CD4-positive, alpha-beta memory T cell (primary cell): ENCODE measurements around the gene PSMD14. TPM values are rescaled to one million over a fixed set of nuclear protein-coding genes. Genes with fewer than 3 reads are reported as not detected.

Experiments used
- CTCF ChIA-PET: fragments of 350-600 bp; sonication (Branson Sonifier 250); formaldehyde crosslinking; loops from one replicate; lab custom pipeline; 2021; ENCODE audit warnings: inconsistent platforms; ENCODE audit not compliant: partially characterized antibody; lab: Charles Lee
- POLR2A ChIA-PET: fragments of 350-600 bp; sonication (Branson Sonifier 250); formaldehyde crosslinking; loops from one replicate; lab custom pipeline; 2021; ENCODE audit not compliant: partially characterized antibody; lab: Charles Lee
- DNase-seq, 5 donors: peaks; one replicate each; pipeline versions ENCODE4 v3.0.0 to v3.0.0-alpha.2; 2020 to 2022; ENCODE audit warnings: mixed read lengths in 1 of 5
- H3K27ac ChIP-seq: one replicate; pipeline ENCODE4 v1.7.0; 2013; ENCODE audit warnings: low read depth, low read length
- H3K27me3 ChIP-seq: 2 replicates; pipeline ENCODE4 v1.7.0; 2013; ENCODE audit warnings: mild to moderate bottlenecking, low read length, moderate library complexity; ENCODE audit not compliant: insufficient read depth
- H3K36me3 ChIP-seq: 2 replicates; pipeline ENCODE4 v1.7.0; 2013; ENCODE audit warnings: mild to moderate bottlenecking, low read length, moderate library complexity; ENCODE audit not compliant: insufficient read depth
- H3K4me1 ChIP-seq: 2 replicates; pipeline ENCODE4 v1.7.0; 2013; ENCODE audit warnings: mild to moderate bottlenecking, low read length, moderate library complexity; ENCODE audit not compliant: insufficient read depth
- H3K4me3 ChIP-seq, 2 donors: one replicate each; pipeline ENCODE4 v1.7.0; 2013; ENCODE audit warnings: low read length in 2 of 2, mild to moderate bottlenecking in 1 of 2
- H3K9me3 ChIP-seq, 2 donors: one replicate each; pipeline ENCODE4 v1.7.0; 2013; ENCODE audit warnings: low read length in 2 of 2, control low read depth in 1 of 2; ENCODE audit not compliant: control insufficient read depth in 1 of 2
- H3K27ac Mint-ChIP-seq, 7 donors: one replicate each; pipeline ENCODE4 v1.8.0; 2020 to 2021; ENCODE audit warnings: mixed read lengths in 7 of 7, mild to moderate bottlenecking in 6 of 7, inconsistent platforms in 3 of 7, moderate library complexity in 3 of 7
- H3K27me3 Mint-ChIP-seq, 2 donors: one replicate each; pipeline ENCODE4 v1.8.0; 2020 to 2021; ENCODE audit warnings: mixed read lengths in 2 of 2
- H3K36me3 Mint-ChIP-seq, 2 donors: one replicate each; pipeline ENCODE4 v1.8.0; 2020 to 2021; ENCODE audit warnings: mixed read lengths in 2 of 2, inconsistent platforms in 1 of 2, mild to moderate bottlenecking in 1 of 2
- H3K4me1 Mint-ChIP-seq, 4 donors: one replicate each; pipeline ENCODE4 v1.8.0; 2020 to 2021; ENCODE audit warnings: mixed read lengths in 4 of 4, mild to moderate bottlenecking in 1 of 4
- H3K4me3 Mint-ChIP-seq, 8 donors: one replicate each; pipeline ENCODE4 v1.8.0; 2020 to 2021; ENCODE audit warnings: mixed read lengths in 8 of 8, mild to moderate bottlenecking in 7 of 8, moderate library complexity in 6 of 8, inconsistent platforms in 3 of 8
- H3K9me3 Mint-ChIP-seq, 8 donors: one replicate each; pipeline ENCODE4 v1.8.0; 2020 to 2021; ENCODE audit warnings: mixed read lengths in 8 of 8, mild to moderate bottlenecking in 5 of 8, inconsistent platforms in 3 of 8, moderate library complexity in 1 of 8
- intact Hi-C: fragments of 100-400 bp; cut with micrococcal nuclease; formaldehyde crosslinking; loops from one replicate; pipeline ENCODE4 v1.15.1; 2023
- polyA plus RNA-seq, 2 donors: library from polyadenylated mRNA; unstranded; fragments of 300-500 nt; fragmentation: Illumina TruSeq; gene quantifications; one replicate each; pipeline ENCODE4 v1.2.3, GENCODE V29; 2021
- total RNA-seq, 2 experiments: library from RNA; stranded (reverse); gene quantifications; one replicate each; pipeline ENCODE4 v1.2.3, GENCODE V29; 2021

The PSMD14 gene
- total and polyA plus RNA-seq, 4 experiments from 2014 or later, result 14.1 to 95.4 (median 35.5) TPM

- intact Hi-C loops, result no loop called here
- H3K27me3 Mint-ChIP-seq, result no peaks in the 10 kb centered on the region
- no peak for DNase-seq
- CTCF ChIA-PET, result no interaction called here
- Histone ChIP-seq H3K4me1 (no peaks in the 10 kb centered on the region), H3K36me3 (peaks cover 10% of the 10 kb centered on the region), H3K27me3 (no peaks in the 10 kb centered on the region), H3K4me3 (no peak overlapping the region), H3K9me3 (no peaks in the 10 kb centered on the region), H3K27ac (no peak overlapping the region)
- peaks cover 50 to 62% of the 10 kb centered on the region in 2 donors for H3K36me3 Mint-ChIP-seq
- H3K4me3 Mint-ChIP-seq, result no peak overlapping the region
- no peak overlapping the region for H3K27ac Mint-ChIP-seq
- no peaks in the 10 kb centered on the region for H3K4me1 Mint-ChIP-seq
- POLR2A ChIA-PET, result no interaction called here
- H3K9me3 Mint-ChIP-seq, result no peaks in the 10 kb centered on the region
Observed at GRCh38 chr2:161391737-161392506, 83.7 kb downstream of the PSMD14 start.

- Mint-ChIP-seq H3K27me3 (no peaks in the 10 kb centered on the region), H3K9me3 (peaks cover 0 to 2% (median 0%) of the 10 kb centered on the region in 8 donors), H3K4me3 (no peak overlapping the region), H3K36me3 (peaks cover 46 to 53% of the 10 kb centered on the region in 2 donors), H3K27ac (peak overlapping the region in 1 of 7 donors; percentile 1), H3K4me1 (no peaks in the 10 kb centered on the region)
- Histone ChIP-seq H3K27me3 (no peaks in the 10 kb centered on the region), H3K36me3 (peaks cover 10% of the 10 kb centered on the region), H3K27ac (no peak overlapping the region), H3K9me3 (no peaks in the 10 kb centered on the region), H3K4me3 (no peak overlapping the region), H3K4me1 (no peaks in the 10 kb centered on the region)
- POLR2A ChIA-PET, result no interaction called here
- intact Hi-C loops, result no loop called here
- DNase-seq, result no peak
- CTCF ChIA-PET, result no interaction called here
Observed at GRCh38 chr2:161400076-161400475, 91.9 kb downstream of the PSMD14 start.

DNA sequence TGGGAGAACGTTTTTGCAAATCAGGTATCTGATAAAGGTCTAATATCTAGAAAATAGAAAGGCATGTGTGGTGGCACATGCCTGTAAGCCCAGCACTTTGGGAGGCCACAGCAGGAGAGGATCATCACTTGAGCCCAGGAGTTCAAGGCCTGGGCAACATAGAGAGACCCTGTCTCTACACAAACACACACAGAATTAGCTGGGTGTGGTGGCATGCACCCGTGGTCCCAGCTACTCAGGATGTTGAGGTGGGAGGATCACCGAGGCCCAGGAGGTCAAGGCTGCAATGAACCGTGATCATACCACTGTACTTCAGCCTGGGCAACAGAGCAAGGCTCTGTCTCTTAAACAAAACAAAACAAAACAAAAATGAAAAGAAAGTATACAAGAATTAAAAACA lies 94.1 kb downstream of the PSMD14 start:
- Mint-ChIP-seq H3K27me3 (no peaks in the 10 kb centered on the region), H3K36me3 (peaks cover 26 to 30% of the 10 kb centered on the region in 2 donors), H3K9me3 (peaks cover 0 to 2% (median 0%) of the 10 kb centered on the region in 8 donors), H3K4me1 (no peaks in the 10 kb centered on the region), H3K27ac (no peak overlapping the region), H3K4me3 (no peak overlapping the region)
- no peaks in the 10 kb centered on the region for H3K36me3 ChIP-seq
- intact Hi-C loops, result no loop called here
- H3K4me3 ChIP-seq, result no peak overlapping the region
- ChIA-PET POLR2A (no interaction called here), CTCF (interaction anchor here (1.1 kb wide), 1 partner anchor 12 kb away, joined by 3 read pairs; no protein-coding TSS in a partner anchor)
- no peaks in the 10 kb centered on the region for H3K4me1 ChIP-seq
- no peaks in the 10 kb centered on the region for H3K9me3 ChIP-seq
- H3K27me3 ChIP-seq, result no peaks in the 10 kb centered on the region
- no peak for DNase-seq
- H3K27ac ChIP-seq, result no peak overlapping the region

GRCh38 chr2:161406316-161406715 lies 98.1 kb downstream of the PSMD14 start:
- CTCF ChIA-PET, result no interaction called here
- peaks cover 19 to 21% of the 10 kb centered on the region in 2 donors for H3K36me3 Mint-ChIP-seq

DNA sequence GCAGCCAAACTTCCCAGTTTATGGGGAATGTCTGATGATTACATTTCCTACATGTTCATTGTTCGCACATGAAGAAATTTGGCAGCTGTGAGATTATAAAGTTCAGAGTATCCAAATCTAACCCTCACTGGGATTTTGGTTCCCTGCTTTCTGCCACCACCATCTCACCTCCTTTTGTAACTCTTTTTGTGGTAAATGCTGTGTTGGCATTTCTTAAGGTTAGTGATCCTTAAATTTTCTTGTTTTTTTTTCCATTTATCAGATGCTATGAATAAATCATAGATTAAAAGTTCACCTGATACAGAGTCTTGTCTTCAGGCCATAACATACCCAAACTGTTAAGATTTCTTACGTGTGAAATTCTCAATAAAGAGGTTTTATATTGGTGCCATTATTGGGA lies 99.4 kb downstream of the PSMD14 start:
- Histone ChIP-seq H3K4me1 (no peaks in the 10 kb centered on the region), H3K36me3 (no peaks in the 10 kb centered on the region), H3K27me3 (no peaks in the 10 kb centered on the region), H3K4me3 (no peak overlapping the region), H3K27ac (no peak overlapping the region), H3K9me3 (no peaks in the 10 kb centered on the region)
- Mint-ChIP-seq H3K4me3 (no peak overlapping the region), H3K27ac (no peak overlapping the region), H3K9me3 (no peaks in the 10 kb centered on the region), H3K27me3 (no peaks in the 10 kb centered on the region), H3K4me1 (no peaks in the 10 kb centered on the region), H3K36me3 (peaks cover 11 to 17% of the 10 kb centered on the region in 2 donors)
- ChIA-PET CTCF (no interaction called here), POLR2A (no interaction called here)
- intact Hi-C loops, result no loop called here
- no peak for DNase-seq

More at GRCh38 chr2:161406316-161406715, 98.1 kb downstream of the PSMD14 start:
- Mint-ChIP-seq H3K27me3 (no peaks in the 10 kb centered on the region), H3K4me1 (no peaks in the 10 kb centered on the region), H3K4me3 (no peak overlapping the region), H3K27ac (no peak overlapping the region), H3K9me3 (no peaks in the 10 kb centered on the region)
- Histone ChIP-seq H3K27ac (no peak overlapping the region), H3K4me3 (no peak overlapping the region), H3K27me3 (no peaks in the 10 kb centered on the region), H3K9me3 (no peaks in the 10 kb centered on the region), H3K36me3 (no peaks in the 10 kb centered on the region), H3K4me1 (no peaks in the 10 kb centered on the region)
- no peak for DNase-seq
- intact Hi-C loops, result no loop called here
- POLR2A ChIA-PET, result no interaction called here

GRCh38 chr2:161409308-161409907 lies 101.2 kb downstream of the PSMD14 start:
- no peaks in the 10 kb centered on the region for H3K9me3 Mint-ChIP-seq
- peaks cover 10 to 13% of the 10 kb centered on the region in 2 donors for H3K36me3 Mint-ChIP-seq
- H3K4me3 Mint-ChIP-seq, result no peak overlapping the region
- H3K9me3 ChIP-seq, result no peaks in the 10 kb centered on the region
- no peak overlapping the region for H3K4me3 ChIP-seq
- H3K27me3 ChIP-seq, result peaks cover 8% of the 10 kb centered on the region
- no peak overlapping the region for H3K27ac ChIP-seq
- CTCF ChIA-PET, result no interaction called here
- POLR2A ChIA-PET, result no interaction called here
- intact Hi-C loops, result no loop called here
- H3K36me3 ChIP-seq, result no peaks in the 10 kb centered on the region
- H3K27me3 Mint-ChIP-seq, result peaks cover 3 to 4% of the 10 kb centered on the region in 2 donors
- no peak overlapping the region for H3K27ac Mint-ChIP-seq
- DNase-seq, result no peak
- peaks cover 6% of the 10 kb centered on the region for H3K4me1 ChIP-seq
- peaks cover 3 to 5% (median 4%) of the 10 kb centered on the region in 4 donors for H3K4me1 Mint-ChIP-seq

DNA sequence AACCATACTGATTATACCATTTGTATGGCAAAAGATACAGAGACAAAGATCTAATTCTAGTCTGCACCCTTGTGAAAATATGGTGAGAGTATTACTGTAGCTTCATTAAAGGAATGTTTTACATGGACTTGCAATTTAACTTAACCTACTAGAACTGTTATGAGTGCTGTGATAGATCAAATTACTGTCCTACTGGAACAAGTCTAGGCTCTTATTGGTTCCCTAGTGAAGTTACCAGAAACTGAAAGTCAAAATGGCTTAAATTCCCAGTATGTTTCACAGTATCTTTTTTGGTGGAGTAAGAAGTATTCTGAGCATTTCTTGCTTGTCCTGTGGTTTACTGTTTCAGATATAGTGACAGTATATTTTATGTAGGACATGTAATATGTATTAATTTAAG lies 104.1 kb downstream of the PSMD14 start:
- no peaks in the 10 kb centered on the region for H3K9me3 ChIP-seq
- peak overlapping the region in 2 of 7 donors; percentile 3 to 17 for H3K27ac Mint-ChIP-seq
- H3K4me3 Mint-ChIP-seq, result no peak overlapping the region
- H3K4me1 ChIP-seq, result peaks cover 35% of the 10 kb centered on the region
- H3K27ac ChIP-seq, result no peak overlapping the region
- ChIA-PET POLR2A (no interaction called here), CTCF (no interaction called here)
- H3K36me3 Mint-ChIP-seq, result peaks cover 10 to 13% of the 10 kb centered on the region in 2 donors
- no peak overlapping the region for H3K4me3 ChIP-seq
- peaks cover 35% of the 10 kb centered on the region for H3K27me3 ChIP-seq
- DNase-seq, result no peak
- peaks cover 27% of the 10 kb centered on the region in 2 donors for H3K27me3 Mint-ChIP-seq
- no peaks in the 10 kb centered on the region for H3K9me3 Mint-ChIP-seq
- intact Hi-C loops, result loop anchor here (10.0 kb wide), 1 partner anchor 542 kb away; no protein-coding TSS in a partner anchor
- no peaks in the 10 kb centered on the region for H3K36me3 ChIP-seq
- peaks cover 25 to 32% (median 28%) of the 10 kb centered on the region in 4 donors for H3K4me1 Mint-ChIP-seq
